IPS DF 6.9 (cell line): ENCODE data around the gene PCDHA3.
"Not testable (repeated sequence)": the region's sequence is repeated elsewhere in the genome, so short reads cannot be mapped to it uniquely, and the experiment has no call there.

Experiments used
- DNase-seq: peaks from one replicate; pipeline ENCODE4 v3.0.0-alpha.2; 2013; ENCODE audit warnings: low read depth, low spot score
- H3K27ac ChIP-seq: one replicate; pipeline ENCODE4 v1.5.1; 2013; ENCODE audit warnings: low read length, control low read depth
- H3K27me3 ChIP-seq: 2 replicates; pipeline ENCODE4 v1.6.1; 2013; ENCODE audit warnings: mild to moderate bottlenecking, low read length; ENCODE audit not compliant: control insufficient read depth, insufficient read depth
- H3K36me3 ChIP-seq: 2 replicates; pipeline ENCODE4 v1.6.1; 2013; ENCODE audit warnings: low read length; ENCODE audit not compliant: control insufficient read depth, insufficient read depth
- H3K4me1 ChIP-seq: 2 replicates; pipeline ENCODE4 v1.6.1; 2013; ENCODE audit warnings: low read length; ENCODE audit not compliant: control insufficient read depth, insufficient read depth
- H3K4me3 ChIP-seq: 2 replicates; pipeline ENCODE4 v1.5.1; 2013; ENCODE audit warnings: mild to moderate bottlenecking, low read length
- H3K9me3 ChIP-seq: 2 replicates; pipeline ENCODE4 v1.6.1; 2013; ENCODE audit warnings: low read length, inconsistent platforms; ENCODE audit not compliant: control insufficient read depth, insufficient read depth
- WGBS: extraction: QIAGEN DNeasy Blood & Tissue Kit; methylation state at CpG from one replicate; pipeline ENCODE4 v1.1.7; 2013; ENCODE audit warnings: mixed read lengths, missing lambda C conversion rate; ENCODE audit not compliant: insufficient read length, insufficient coverage; 5-methylcytosine and 5-hydroxymethylcytosine counted together

Gene PCDHA3

GRCh38 chr5:140835622-140836510, 35.0 kb downstream of the PCDHA3 start:
- Histone ChIP-seq H3K36me3 (no peaks in the 10 kb centered on the region), H3K9me3 (no peaks in the 10 kb centered on the region), H3K27ac (no peak overlapping the region), H3K4me3 (no peak overlapping the region), H3K27me3 (no peaks in the 10 kb centered on the region), H3K4me1 (no peaks in the 10 kb centered on the region)
- DNase-seq, result no peak
- WGBS, result no CpG with 5 or more reads among the region's 103 CpGs

- Histone ChIP-seq H3K4me3 (peak within 1 kb of the TSS; percentile 37; the same call in 1 of the 2 replicates), H3K4me1 (0 out of 2 replicates have a peak, but pooled peaks cover 2% of the 10 kb centered on the region), H3K27ac (no peak within 1 kb of the TSS), H3K36me3 (no peaks in the 10 kb centered on the region), H3K27me3 (no peaks in the 10 kb centered on the region), H3K9me3 (no peaks in the 10 kb centered on the region)
- no CpG with 5 or more reads among the region's 47 CpGs for WGBS
- DNase-seq, result no peak
These were observed 40.4 kb downstream of the PCDHA3 start, which contains the start of gene PCDHA8 for GRCh38 chr5:140840978-140841962. TSS of gene PCDHA8 (plus strand) at chr5:140841187. CDS start at chr5:140841322, 135 bp downstream.

- H3K27me3 ChIP-seq, result no peaks in the 10 kb centered on the region
- H3K4me3 ChIP-seq, result no peak overlapping the region
- WGBS, result no CpG with 5 or more reads among the region's 87 CpGs
- H3K4me1 ChIP-seq, result 0 out of 2 replicates have a peak, but pooled peaks cover 2% of the 10 kb centered on the region
- H3K9me3 ChIP-seq, result no peaks in the 10 kb centered on the region
- H3K36me3 ChIP-seq, result no peaks in the 10 kb centered on the region
- H3K27ac ChIP-seq, result no peak overlapping the region
- no peak for DNase-seq
These were observed 42.2 kb downstream of the PCDHA3 start for GRCh38 chr5:140842798-140843733.

GRCh38 chr5:140848139-140849102, 47.6 kb downstream of the PCDHA3 start, which contains the start of gene PCDHA9:
TSS of gene PCDHA9 (plus strand) at chr5:140848382. CDS start at chr5:140848496, 114 bp downstream.
- not testable (repeated sequence) for H3K9me3 ChIP-seq, H3K27me3 ChIP-seq, H3K27ac ChIP-seq, H3K4me3 ChIP-seq, H3K36me3 ChIP-seq, H3K4me1 ChIP-seq, DNase-seq
- no CpG with 5 or more reads among the region's 48 CpGs for WGBS

GRCh38 chr5:140849831-140850634, 49.2 kb downstream of the PCDHA3 start:
- H3K36me3 ChIP-seq, H3K4me1 ChIP-seq, H3K4me3 ChIP-seq, DNase-seq, H3K9me3 ChIP-seq, H3K27me3 ChIP-seq, H3K27ac ChIP-seq: not testable (repeated sequence)
- WGBS, result no CpG with 5 or more reads among the region's 101 CpGs
